GM12873 (cell line): Measurements from ENCODE around the gene ZNF480.

ENCODE experiments used
- TF ChIP-seq, protein P1 (sequence below): IDR thresholded peaks from 2 replicates; pipeline ENCODE4 v1.5.1; 2012; ENCODE audit warnings: low read depth, mild to moderate bottlenecking, moderate library complexity, low read length, control low read depth; ENCODE audit not compliant: insufficient read depth; ENCODE audit errors: missing control alignments

Gene ZNF480

DNA sequence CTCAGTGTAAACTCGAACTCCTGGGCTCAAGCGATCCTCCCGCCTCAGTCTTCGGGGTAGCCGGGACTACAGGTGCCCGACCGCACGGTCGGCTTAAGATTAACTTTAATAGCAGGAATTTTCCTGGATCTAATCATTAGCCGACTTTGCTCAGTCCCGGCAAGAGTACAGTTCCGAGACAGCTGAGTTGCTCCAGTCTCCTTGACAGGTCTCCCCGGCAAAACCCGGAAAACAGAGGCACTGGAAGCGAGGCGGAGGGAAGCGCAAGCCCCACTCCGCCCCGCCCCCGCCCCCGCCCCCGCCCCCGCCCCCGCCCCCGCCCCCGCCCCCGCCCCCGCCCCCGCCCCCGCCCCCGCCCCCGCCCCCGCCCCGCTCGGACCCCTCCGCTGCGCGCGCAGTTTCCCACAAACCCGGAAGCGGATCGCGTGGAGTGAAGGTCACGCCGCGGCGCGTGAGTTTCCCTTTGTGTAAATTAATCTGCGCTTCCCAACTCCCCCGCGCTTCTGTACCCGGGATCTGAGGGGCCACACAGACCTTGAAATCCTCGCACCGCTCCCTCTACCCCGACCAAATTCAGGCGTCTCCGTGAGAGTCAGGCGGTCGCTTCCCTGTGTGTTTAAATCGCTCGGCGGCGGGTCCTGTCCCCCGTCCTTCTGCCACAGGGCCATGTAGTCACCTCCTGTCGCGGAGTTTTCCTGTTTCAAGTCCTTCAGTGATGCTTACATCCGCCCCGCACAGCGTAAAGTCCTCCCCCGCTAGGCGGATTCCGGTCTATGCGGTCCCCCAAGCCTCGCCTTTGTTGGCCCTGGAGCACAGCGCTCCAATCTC is at the start of gene ZNF480:
TSS of gene ZNF480 (plus strand) at position 397 of the 828 bp plus-strand sequence. CDS start 3,244 bp downstream, outside the sequence.
- TF ChIP-seq, protein P1, sequence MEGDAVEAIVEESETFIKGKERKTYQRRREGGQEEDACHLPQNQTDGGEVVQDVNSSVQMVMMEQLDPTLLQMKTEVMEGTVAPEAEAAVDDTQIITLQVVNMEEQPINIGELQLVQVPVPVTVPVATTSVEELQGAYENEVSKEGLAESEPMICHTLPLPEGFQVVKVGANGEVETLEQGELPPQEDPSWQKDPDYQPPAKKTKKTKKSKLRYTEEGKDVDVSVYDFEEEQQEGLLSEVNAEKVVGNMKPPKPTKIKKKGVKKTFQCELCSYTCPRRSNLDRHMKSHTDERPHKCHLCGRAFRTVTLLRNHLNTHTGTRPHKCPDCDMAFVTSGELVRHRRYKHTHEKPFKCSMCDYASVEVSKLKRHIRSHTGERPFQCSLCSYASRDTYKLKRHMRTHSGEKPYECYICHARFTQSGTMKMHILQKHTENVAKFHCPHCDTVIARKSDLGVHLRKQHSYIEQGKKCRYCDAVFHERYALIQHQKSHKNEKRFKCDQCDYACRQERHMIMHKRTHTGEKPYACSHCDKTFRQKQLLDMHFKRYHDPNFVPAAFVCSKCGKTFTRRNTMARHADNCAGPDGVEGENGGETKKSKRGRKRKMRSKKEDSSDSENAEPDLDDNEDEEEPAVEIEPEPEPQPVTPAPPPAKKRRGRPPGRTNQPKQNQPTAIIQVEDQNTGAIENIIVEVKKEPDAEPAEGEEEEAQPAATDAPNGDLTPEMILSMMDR, result peak; percentile 26

DNA sequence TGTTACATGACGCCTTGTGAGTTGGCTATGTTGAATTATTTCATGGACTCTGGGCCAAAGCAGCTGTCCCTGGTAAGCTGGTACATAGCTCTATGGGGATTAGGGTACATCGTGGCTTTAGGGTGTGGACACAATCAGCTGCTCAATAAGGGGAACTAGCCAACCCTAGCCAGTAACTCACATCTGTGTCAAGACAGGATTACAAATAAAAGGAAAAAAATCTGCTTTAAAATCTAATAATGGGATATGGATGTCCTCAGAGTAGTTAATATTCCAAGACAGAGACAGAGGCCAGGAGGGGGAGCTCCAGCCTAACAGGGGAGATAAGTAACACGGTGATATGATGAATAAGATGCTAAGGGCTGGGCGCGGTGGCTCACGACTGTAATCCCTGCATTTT is 48.7 kb upstream of the ZNF480 start:
- TF ChIP-seq, protein P1, result peak; percentile 21

DNA sequence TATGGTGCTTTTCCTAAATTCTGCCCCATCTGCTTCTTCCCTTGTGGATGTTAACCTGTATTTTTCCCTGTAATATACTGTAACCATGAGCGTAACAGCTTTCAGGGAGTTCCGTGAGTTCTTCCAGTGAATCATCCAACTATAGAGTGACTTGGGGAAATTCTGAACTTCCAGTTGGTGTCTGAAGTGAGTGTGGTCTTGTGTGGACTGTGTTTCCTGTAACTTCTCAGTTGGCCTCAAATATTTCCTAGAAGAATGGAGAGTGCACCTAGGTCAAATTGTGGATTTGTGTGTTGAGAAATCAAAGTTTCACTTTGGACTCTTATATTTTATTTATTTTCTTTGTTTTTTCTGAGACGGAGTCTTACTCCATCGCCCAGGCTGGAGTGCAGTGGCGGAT is 38.5 kb upstream of the ZNF480 start:
- TF ChIP-seq, protein P1, result no peak

DNA sequence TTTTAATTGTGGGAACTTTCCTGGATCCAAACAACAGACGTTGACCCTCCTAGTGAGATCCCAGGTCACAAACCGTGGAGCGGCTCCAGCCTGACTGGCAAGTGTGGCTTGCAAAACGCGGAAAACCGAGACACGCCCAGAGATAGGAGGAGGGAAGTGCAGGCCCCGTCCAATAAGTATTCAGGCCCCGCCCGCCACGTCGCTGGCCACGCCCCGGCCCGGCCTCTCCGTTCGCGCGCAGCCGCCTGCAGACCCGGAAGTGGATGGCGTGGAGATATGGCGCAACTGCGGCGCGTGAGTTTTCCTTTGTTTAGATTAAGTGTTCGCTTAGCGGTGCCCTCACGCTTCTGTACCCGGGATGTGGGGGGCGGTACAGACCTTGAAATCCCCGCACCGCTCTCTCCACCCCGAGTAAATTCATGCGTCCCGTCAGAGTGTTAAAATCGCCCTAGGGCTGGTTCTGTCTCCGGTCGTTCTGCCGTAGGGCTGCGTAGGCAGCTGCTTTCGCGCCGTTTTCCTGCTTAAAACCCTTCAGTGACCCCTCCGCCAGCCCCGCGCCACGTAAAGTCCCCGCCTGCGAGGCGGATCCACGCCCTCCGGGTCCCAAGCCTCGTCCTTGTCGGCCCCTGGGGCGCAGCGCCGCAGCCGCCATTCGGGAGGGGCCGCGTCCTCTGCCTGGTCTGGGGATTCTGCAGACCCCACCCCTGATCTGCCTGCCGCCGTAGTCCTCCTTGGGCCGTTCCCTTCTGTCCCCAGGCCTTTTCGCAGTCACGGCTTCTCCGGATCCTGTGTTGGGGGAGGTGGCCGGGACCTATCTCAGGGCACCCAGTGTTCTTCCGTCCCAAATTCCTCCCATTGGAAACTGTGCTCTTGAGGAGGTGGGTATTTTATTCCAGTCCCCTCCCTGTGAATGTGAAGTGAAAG is 27.4 kb upstream of the ZNF480 start, which contains the start of gene ZNF766:
TSS of gene ZNF766 (plus strand) at position 250 of the 924 bp plus-strand sequence. CDS start at position 277, 27 bp downstream.
- TF ChIP-seq, protein P1, result no peak

DNA sequence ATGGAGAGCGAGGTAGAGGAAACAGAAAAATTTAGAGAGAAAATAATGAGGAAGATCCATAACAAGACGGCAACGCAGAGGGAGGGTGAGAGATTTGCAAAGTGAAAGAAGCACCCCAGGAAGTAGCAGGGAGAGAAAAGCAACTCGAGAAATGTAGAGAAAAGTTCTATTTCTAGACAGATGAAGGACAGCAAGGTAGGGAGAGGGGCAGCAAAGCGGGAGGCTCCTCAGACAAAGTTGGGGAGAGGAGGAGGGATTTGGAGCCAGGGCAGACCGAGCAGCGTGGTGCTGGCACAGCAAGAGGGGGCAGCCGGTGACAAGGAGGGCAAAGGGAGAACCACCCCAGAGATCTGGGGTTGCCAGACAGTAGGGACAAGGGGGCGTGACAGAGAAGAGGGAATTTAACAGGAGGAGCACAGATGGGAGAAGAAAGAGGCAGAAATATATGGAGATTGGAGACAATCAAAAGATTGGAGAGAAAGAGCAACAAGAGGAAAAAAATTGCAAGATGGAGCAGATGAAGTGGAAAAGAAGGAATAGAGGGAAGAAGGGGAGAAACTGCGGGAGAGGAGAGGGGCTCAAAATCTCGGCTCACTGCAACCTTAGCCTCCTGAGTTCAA is 26.6 kb upstream of the ZNF480 start:
- TF ChIP-seq, protein P1, result no peak

DNA sequence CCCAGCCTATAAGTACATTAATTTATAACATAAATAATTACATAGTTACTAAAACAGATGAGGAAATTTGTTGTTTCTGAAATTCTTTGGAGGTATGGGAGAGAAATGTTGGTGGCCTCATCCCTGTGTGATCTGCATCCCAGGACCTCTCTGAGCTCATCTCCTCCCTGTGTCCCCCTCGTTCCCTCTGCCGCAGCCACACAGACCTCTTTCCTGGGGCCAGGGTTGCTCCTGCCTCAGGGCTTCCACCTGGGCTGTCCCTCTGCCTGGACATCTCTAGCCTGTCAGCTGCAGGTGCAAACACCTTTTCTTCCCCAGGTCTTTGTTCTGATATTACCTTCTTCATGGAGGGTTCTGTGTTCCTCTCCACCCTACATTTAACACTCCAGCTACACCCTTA is 23.7 kb upstream of the ZNF480 start:
- TF ChIP-seq, protein P1, result no peak
